Testis (tissue), 2 donors: ENCODE data around the gene NRP1.

ENCODE experiments used
- POLR2A ChIP-seq: fragments of 450-650 bp; IDR thresholded peaks from one replicate; pipeline ENCODE4 v1.6.1; 2017; ENCODE audit warnings: antibody characterized with exemption, mild to moderate bottlenecking, moderate library complexity
- TF ChIP-seq, protein P1 (sequence below), 3 experiments: fragments of 450-650 bp in 2 of 3; fragments of 200-600 bp in 1 of 3; sonication (generic) in 1 of 3; IDR thresholded peaks; one replicate each; pipeline ENCODE4 v1.5.1; 2016 to 2019; ENCODE audit warnings: antibody characterized with exemption in 3 of 3, mild to moderate bottlenecking in 2 of 3, moderate library complexity in 1 of 3

DNA sequence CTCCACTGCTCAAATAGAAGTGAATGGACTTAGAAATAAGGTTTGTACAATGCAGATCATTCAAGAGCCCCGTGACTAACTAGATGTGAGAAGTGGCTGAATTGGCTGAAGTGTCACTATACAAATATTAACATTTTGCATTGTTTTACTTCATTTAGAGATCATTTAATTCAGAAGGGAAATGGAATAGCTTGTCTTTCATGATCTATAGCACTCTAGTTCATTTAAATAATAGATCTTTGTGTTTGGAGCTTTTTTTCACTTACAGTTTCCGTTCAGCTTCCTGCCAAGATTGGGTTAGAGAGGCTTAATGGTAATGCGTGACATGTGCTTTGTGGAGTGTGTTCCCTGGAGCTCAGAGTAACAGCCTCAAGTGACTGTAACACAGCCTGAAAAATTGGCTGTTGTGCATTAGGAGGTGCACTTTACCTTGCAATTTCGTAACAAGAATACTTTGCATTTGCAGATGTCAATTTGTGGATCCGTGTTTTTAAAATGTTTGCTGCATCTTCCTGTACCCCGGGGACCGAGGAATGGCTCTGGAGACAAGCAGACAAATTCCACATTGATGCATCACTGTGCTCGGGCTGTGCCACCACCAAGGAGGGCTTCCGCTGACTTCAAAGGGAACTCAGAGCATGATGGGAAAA lies 170.3 kb downstream of the NRP1 start:
- TF ChIP-seq, protein P1, sequence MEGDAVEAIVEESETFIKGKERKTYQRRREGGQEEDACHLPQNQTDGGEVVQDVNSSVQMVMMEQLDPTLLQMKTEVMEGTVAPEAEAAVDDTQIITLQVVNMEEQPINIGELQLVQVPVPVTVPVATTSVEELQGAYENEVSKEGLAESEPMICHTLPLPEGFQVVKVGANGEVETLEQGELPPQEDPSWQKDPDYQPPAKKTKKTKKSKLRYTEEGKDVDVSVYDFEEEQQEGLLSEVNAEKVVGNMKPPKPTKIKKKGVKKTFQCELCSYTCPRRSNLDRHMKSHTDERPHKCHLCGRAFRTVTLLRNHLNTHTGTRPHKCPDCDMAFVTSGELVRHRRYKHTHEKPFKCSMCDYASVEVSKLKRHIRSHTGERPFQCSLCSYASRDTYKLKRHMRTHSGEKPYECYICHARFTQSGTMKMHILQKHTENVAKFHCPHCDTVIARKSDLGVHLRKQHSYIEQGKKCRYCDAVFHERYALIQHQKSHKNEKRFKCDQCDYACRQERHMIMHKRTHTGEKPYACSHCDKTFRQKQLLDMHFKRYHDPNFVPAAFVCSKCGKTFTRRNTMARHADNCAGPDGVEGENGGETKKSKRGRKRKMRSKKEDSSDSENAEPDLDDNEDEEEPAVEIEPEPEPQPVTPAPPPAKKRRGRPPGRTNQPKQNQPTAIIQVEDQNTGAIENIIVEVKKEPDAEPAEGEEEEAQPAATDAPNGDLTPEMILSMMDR (IDR thresholded peaks at IDR 0.05): no peak
- TF ChIP-seq POLR2A: no peak
